Measurements from ENCODE around the gene G3BP2.
A peak's percentile ranks its signal among the peaks of the same experiment; 100 is the strongest.
"Not testable (repeated sequence)": the region's sequence is repeated elsewhere in the genome, so short reads cannot be mapped to it uniquely, and the experiment has no call there.

G3BP2 gene

GRCh38 chr4:75696071-75696470 lies 22.9 kb upstream of the G3BP2 start:
- TF ChIP-seq CTCF (IDR thresholded peaks at IDR 0.05; ENCODE audit: low read length), result no peak
- no peak for TF ChIP-seq EZH2 (IDR thresholded peaks at IDR 0.05; ENCODE audit: borderline replicate concordance, low read length)
- H3K79me2 ChIP-seq (ENCODE audit: insufficient read depth, low read length), result no peaks in the 10 kb centered on the region
- H3K4me1 ChIP-seq (ENCODE audit: insufficient read depth, low read length, severe bottlenecking), result peaks cover 39% of the 10 kb centered on the region
- H3K27me3 ChIP-seq (ENCODE audit: insufficient read depth, low read length), result no peaks in the 10 kb centered on the region
- H2AFZ ChIP-seq (ENCODE audit: low read length), result no peak overlapping the region
- no peak overlapping the region for H3K4me3 ChIP-seq (ENCODE audit: low read depth, low read length, poor library complexity, severe bottlenecking)
- H4K20me1 ChIP-seq (ENCODE audit: insufficient read depth, low read length), result no peaks in the 10 kb centered on the region
- H3K9me3 ChIP-seq (ENCODE audit: low read length), result no peaks in the 10 kb centered on the region
- no peak overlapping the region; the same call in 1 of the 2 replicates for H3K4me2 ChIP-seq (ENCODE audit: low read length)
- no peaks in the 10 kb centered on the region for H3K9me2 ChIP-seq (ENCODE audit: low read depth, low read length)
- H3K9ac ChIP-seq (ENCODE audit: low read length), result no peak overlapping the region
- H3F3A ChIP-seq (ENCODE audit: insufficient read depth, low read length), result peaks cover 6% of the 10 kb centered on the region; the same call in 1 of the 2 replicates
- no peaks in the 10 kb centered on the region for H3K36me3 ChIP-seq (ENCODE audit: insufficient read depth, low read length)
- peak overlapping the region; percentile 14 for H3K27ac ChIP-seq (ENCODE audit: low read depth, low read length, poor library complexity, severe bottlenecking)

- not testable (repeated sequence) for H3K9me2 ChIP-seq (ENCODE audit: low read depth, low read length); H2AFZ ChIP-seq (ENCODE audit: low read length); H3F3A ChIP-seq (ENCODE audit: insufficient read depth, low read length); H4K20me1 ChIP-seq (ENCODE audit: insufficient read depth, low read length); H3K27me3 ChIP-seq (ENCODE audit: insufficient read depth, low read length); H3K79me2 ChIP-seq (ENCODE audit: insufficient read depth, low read length); H3K4me3 ChIP-seq (ENCODE audit: low read depth, low read length, poor library complexity, severe bottlenecking); H3K27ac ChIP-seq (ENCODE audit: low read depth, low read length, poor library complexity, severe bottlenecking); H3K36me3 ChIP-seq (ENCODE audit: insufficient read depth, low read length); H3K9ac ChIP-seq (ENCODE audit: low read length); H3K4me2 ChIP-seq (ENCODE audit: low read length); H3K9me3 ChIP-seq (ENCODE audit: low read length)
- H3K4me1 ChIP-seq (ENCODE audit: insufficient read depth, low read length, severe bottlenecking), result peaks cover 17% of the 10 kb centered on the region
These were observed 18.9 kb upstream of the G3BP2 start for GRCh38 chr4:75692066-75692465.

GRCh38 chr4:75687125-75687524 lies 13.9 kb upstream of the G3BP2 start:
- H3K9me2 ChIP-seq (ENCODE audit: low read depth, low read length); H3K9me3 ChIP-seq (ENCODE audit: low read length); H3K4me1 ChIP-seq (ENCODE audit: insufficient read depth, low read length, severe bottlenecking); H3K27ac ChIP-seq (ENCODE audit: low read depth, low read length, poor library complexity, severe bottlenecking); H3K36me3 ChIP-seq (ENCODE audit: insufficient read depth, low read length); H3K27me3 ChIP-seq (ENCODE audit: insufficient read depth, low read length); H2AFZ ChIP-seq (ENCODE audit: low read length); H3K4me2 ChIP-seq (ENCODE audit: low read length); H3K79me2 ChIP-seq (ENCODE audit: insufficient read depth, low read length); H4K20me1 ChIP-seq (ENCODE audit: insufficient read depth, low read length); H3K9ac ChIP-seq (ENCODE audit: low read length); H3K4me3 ChIP-seq (ENCODE audit: low read depth, low read length, poor library complexity, severe bottlenecking); H3F3A ChIP-seq (ENCODE audit: insufficient read depth, low read length): not testable (repeated sequence)

GRCh38 chr4:75686346-75686745 lies 13.1 kb upstream of the G3BP2 start:
- no peak overlapping the region for H3K4me2 ChIP-seq (ENCODE audit: low read length)
- H3F3A ChIP-seq (ENCODE audit: insufficient read depth, low read length), result 0 out of 2 replicates have a peak, but pooled peaks cover 2% of the 10 kb centered on the region
- no peaks in the 10 kb centered on the region for H3K79me2 ChIP-seq (ENCODE audit: insufficient read depth, low read length)
- no peak overlapping the region for H2AFZ ChIP-seq (ENCODE audit: low read length)
- no peaks in the 10 kb centered on the region for H3K27me3 ChIP-seq (ENCODE audit: insufficient read depth, low read length)
- H3K27ac ChIP-seq (ENCODE audit: low read depth, low read length, poor library complexity, severe bottlenecking), result no peak overlapping the region
- no peak overlapping the region for H3K9ac ChIP-seq (ENCODE audit: low read length)
- H3K36me3 ChIP-seq (ENCODE audit: insufficient read depth, low read length), result no peaks in the 10 kb centered on the region
- no peaks in the 10 kb centered on the region for H3K4me1 ChIP-seq (ENCODE audit: insufficient read depth, low read length, severe bottlenecking)
- no peak overlapping the region for H3K4me3 ChIP-seq (ENCODE audit: low read depth, low read length, poor library complexity, severe bottlenecking)
- H3K9me2 ChIP-seq (ENCODE audit: low read depth, low read length), result no peaks in the 10 kb centered on the region
- H4K20me1 ChIP-seq (ENCODE audit: insufficient read depth, low read length), result no peaks in the 10 kb centered on the region
- H3K9me3 ChIP-seq (ENCODE audit: low read length), result peaks cover 4% of the 10 kb centered on the region; the same call in 1 of the 2 replicates
- no peak for TF ChIP-seq CTCF (IDR thresholded peaks at IDR 0.05; ENCODE audit: low read length)
- no peak for TF ChIP-seq EZH2 (IDR thresholded peaks at IDR 0.05; ENCODE audit: borderline replicate concordance, low read length)
